GM18951 (cell line): ENCODE data around the gene IL7R.

Experiments used
- POLR2A ChIP-seq: IDR thresholded peaks from 4 replicates; pipeline ENCODE4 v1.6.1; 2011; ENCODE audit warnings: mild to moderate bottlenecking; ENCODE audit not compliant: insufficient read length, insufficient read depth; ENCODE audit errors: extremely low read depth
- in situ Hi-C: fragments of 300-500 bp; cut with MboI; formaldehyde crosslinking; loops from one replicate; pipeline ENCODE4 v1.12.0; 2022; ENCODE audit warnings: low sequenced_read_pairs, mixed read lengths, inconsistent platforms; ENCODE audit not compliant: unreplicated experiment

Gene IL7R

GRCh38 chr5:35867998-35868397 lies 11.3 kb downstream of the IL7R start:
- no peak for TF ChIP-seq POLR2A
- in situ Hi-C loops = no loop called here

GRCh38 chr5:35869685-35870277 lies 13.1 kb downstream of the IL7R start:
- no peak for TF ChIP-seq POLR2A

GRCh38 chr5:35870605-35871004 lies 13.9 kb downstream of the IL7R start:
- in situ Hi-C loops = no loop called here

More at GRCh38 chr5:35869685-35870277, 13.1 kb downstream of the IL7R start:
- in situ Hi-C loops = no loop called here

GRCh38 chr5:35876454-35876853 lies 19.8 kb downstream of the IL7R start:
- no peak for TF ChIP-seq POLR2A
- in situ Hi-C loops = no loop called here

More at GRCh38 chr5:35870605-35871004, 13.9 kb downstream of the IL7R start:
- no peak for TF ChIP-seq POLR2A

GRCh38 chr5:35876922-35877321 lies 20.2 kb downstream of the IL7R start:
- TF ChIP-seq POLR2A = no peak
- in situ Hi-C loops = no loop called here

GRCh38 chr5:35877655-35878054 lies 21.0 kb downstream of the IL7R start:
- in situ Hi-C loops = no loop called here
- TF ChIP-seq POLR2A = no peak

- no peak for TF ChIP-seq POLR2A
- in situ Hi-C loops = no loop called here
These were observed 21.4 kb downstream of the IL7R start for GRCh38 chr5:35878079-35878478.

GRCh38 chr5:35879096-35879495 lies 22.4 kb downstream of the IL7R start:
- in situ Hi-C loops = no loop called here
- no peak for TF ChIP-seq POLR2A

GRCh38 chr5:35879649-35880048 lies 23.0 kb downstream of the IL7R start:
- no peak for TF ChIP-seq POLR2A
- in situ Hi-C loops = no loop called here

GRCh38 chr5:35880156-35880555 lies 23.5 kb downstream of the IL7R start:
- TF ChIP-seq POLR2A = no peak
- in situ Hi-C loops = no loop called here

GRCh38 chr5:35881758-35882157 lies 25.1 kb downstream of the IL7R start:
- TF ChIP-seq POLR2A = no peak

GRCh38 chr5:35884191-35884769 lies 27.6 kb downstream of the IL7R start:
- in situ Hi-C loops = no loop called here
- no peak for TF ChIP-seq POLR2A

More at GRCh38 chr5:35881758-35882157, 25.1 kb downstream of the IL7R start:
- in situ Hi-C loops = no loop called here

- no peak for TF ChIP-seq POLR2A
These were observed 28.1 kb downstream of the IL7R start for GRCh38 chr5:35884773-35885172.

GRCh38 chr5:35886381-35886780 lies 29.7 kb downstream of the IL7R start:
- in situ Hi-C loops = no loop called here
- no peak for TF ChIP-seq POLR2A

More at GRCh38 chr5:35884773-35885172, 28.1 kb downstream of the IL7R start:
- in situ Hi-C loops = no loop called here
